Activated CD4-positive, alpha-beta memory T cell treated with anti-CD3 and anti-CD28 coated beads for 36 hours (primary cell): ENCODE results near the gene SPAG6. TPM values are rescaled to one million over a fixed set of nuclear protein-coding genes. Genes with fewer than 3 reads are reported as not detected.

ENCODE experiments used
- CTCF ChIA-PET: fragments of 350-600 bp; sonication (Branson Sonifier 250); formaldehyde crosslinking; loops from one replicate; lab custom pipeline; 2021; ENCODE audit warnings: antibody characterized with exemption, inconsistent platforms; lab: Charles Lee
- POLR2A ChIA-PET: fragments of 350-600 bp; sonication (Branson Sonifier 250); formaldehyde crosslinking; loops from one replicate; lab custom pipeline; 2021; ENCODE audit warnings: antibody characterized with exemption; lab: Charles Lee
- DNase-seq: peaks from one replicate; pipeline ENCODE4 v3.0.0-alpha.2; 2020
- H3K27ac Mint-ChIP-seq: one replicate; pipeline ENCODE4 v1.8.0; 2021; ENCODE audit warnings: mixed read lengths
- H3K27me3 Mint-ChIP-seq: one replicate; pipeline ENCODE4 v1.8.0; 2021; ENCODE audit warnings: mixed read lengths
- H3K36me3 Mint-ChIP-seq: one replicate; pipeline ENCODE4 v1.8.0; 2021; ENCODE audit warnings: mixed read lengths
- H3K4me1 Mint-ChIP-seq: one replicate; pipeline ENCODE4 v1.8.0; 2021; ENCODE audit warnings: low read depth, mixed read lengths
- H3K4me3 Mint-ChIP-seq: one replicate; pipeline ENCODE4 v1.8.0; 2021; ENCODE audit warnings: mild to moderate bottlenecking, mixed read lengths
- H3K9me3 Mint-ChIP-seq: one replicate; pipeline ENCODE4 v1.8.0; 2021; ENCODE audit warnings: mixed read lengths
- intact Hi-C: fragments of 100-400 bp; cut with micrococcal nuclease; formaldehyde crosslinking; loops from one replicate; pipeline ENCODE4 v1.15.1; 2023
- total RNA-seq, 2 experiments: library from RNA; stranded (reverse); gene quantifications; one replicate each; pipeline ENCODE4 v1.2.3, GENCODE V29; 2021

Gene SPAG6
- total RNA-seq, 2 experiments from 2014 or later, result 0.24 TPM; not detected in 1

DNA sequence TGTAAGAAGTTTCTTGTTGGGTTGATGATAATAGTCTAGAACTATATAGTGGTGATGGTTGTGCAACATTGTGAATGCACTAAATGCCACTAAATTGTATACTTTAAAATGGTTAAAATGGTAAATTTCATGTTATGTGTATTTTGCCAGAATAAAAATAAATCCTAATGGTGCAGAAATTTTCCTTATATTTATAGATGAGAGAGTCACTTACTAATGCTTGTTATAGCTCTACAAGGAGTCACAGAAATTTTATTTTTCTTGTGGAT, 21.1 kb downstream of the SPAG6 start:
- no peak for DNase-seq
- Mint-ChIP-seq H3K9me3 (no peaks in the 10 kb centered on the region), H3K27me3 (peaks cover 3% of the 10 kb centered on the region), H3K36me3 (no peaks in the 10 kb centered on the region), H3K4me3 (no peak overlapping the region), H3K4me1 (peaks cover 19% of the 10 kb centered on the region), H3K27ac (no peak overlapping the region)
- intact Hi-C loops, result loop anchor here (2.0 to 10.0 kb wide), 3 partner anchors 58 to 318 kb away; no protein-coding TSS in a partner anchor
- ChIA-PET POLR2A (no interaction called here), CTCF (interaction anchor here (0.8 kb wide), 1 partner anchor 27 kb away, joined by 3 read pairs; no protein-coding TSS in a partner anchor)

GRCh38 chr10:22366771-22367170, 21.5 kb downstream of the SPAG6 start:
- Mint-ChIP-seq H3K4me3 (no peak overlapping the region), H3K27ac (no peak overlapping the region), H3K36me3 (no peaks in the 10 kb centered on the region), H3K4me1 (peaks cover 19% of the 10 kb centered on the region), H3K9me3 (no peaks in the 10 kb centered on the region), H3K27me3 (peaks cover 3% of the 10 kb centered on the region)
- ChIA-PET POLR2A (no interaction called here), CTCF (interaction anchor here (0.8 kb wide), 1 partner anchor 27 kb away, joined by 3 read pairs; no protein-coding TSS in a partner anchor)
- intact Hi-C loops, result loop anchor here (2.0 to 10.0 kb wide), 3 partner anchors 58 to 318 kb away; no protein-coding TSS in a partner anchor
- DNase-seq, result no peak

DNA sequence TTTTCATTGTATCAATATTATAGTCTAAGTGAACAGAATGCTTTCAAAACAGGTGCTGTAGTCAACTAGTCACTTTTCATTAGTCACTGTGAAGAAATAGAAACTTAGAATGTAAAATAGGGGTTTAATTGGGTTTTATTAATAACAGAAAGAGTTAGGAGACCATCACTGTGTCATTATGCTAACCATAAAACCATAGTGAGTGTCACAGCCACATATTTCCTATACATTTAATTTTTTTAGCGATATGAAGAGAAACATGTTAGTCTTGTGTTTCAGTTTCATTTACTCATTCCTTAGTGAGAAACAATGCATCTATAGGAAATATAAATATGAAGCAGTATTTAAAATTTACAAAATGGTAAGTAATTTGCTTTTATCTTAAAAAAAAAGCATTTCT, 22.2 kb downstream of the SPAG6 start:
- Mint-ChIP-seq H3K36me3 (no peaks in the 10 kb centered on the region), H3K27me3 (peaks cover 3% of the 10 kb centered on the region), H3K4me1 (peaks cover 19% of the 10 kb centered on the region), H3K27ac (no peak overlapping the region), H3K4me3 (no peak overlapping the region), H3K9me3 (no peaks in the 10 kb centered on the region)
- CTCF ChIA-PET, result no interaction called here
- intact Hi-C loops, result loop anchor here (2.0 to 10.0 kb wide), 3 partner anchors 59 to 317 kb away; no protein-coding TSS in a partner anchor
- DNase-seq, result no peak
- POLR2A ChIA-PET, result no interaction called here

- no peak overlapping the region for H3K27ac Mint-ChIP-seq
- H3K9me3 Mint-ChIP-seq, result no peaks in the 10 kb centered on the region
- POLR2A ChIA-PET, result no interaction called here
- intact Hi-C loops, result loop anchor here (5.0 to 10.0 kb wide), 2 partner anchors 69 to 316 kb away; no protein-coding TSS in a partner anchor
- no peak overlapping the region for H3K4me3 Mint-ChIP-seq
- peaks cover 19% of the 10 kb centered on the region for H3K4me1 Mint-ChIP-seq
- DNase-seq, result no peak
- peaks cover 5% of the 10 kb centered on the region for H3K27me3 Mint-ChIP-seq
- no peaks in the 10 kb centered on the region for H3K36me3 Mint-ChIP-seq
- CTCF ChIA-PET, result no interaction called here
Measured at GRCh38 chr10:22368402-22368801, 23.1 kb downstream of the SPAG6 start.

GRCh38 chr10:22368981-22369380, 23.7 kb downstream of the SPAG6 start:
- ChIA-PET CTCF (no interaction called here), POLR2A (no interaction called here)
- H3K4me3 Mint-ChIP-seq, result no peak overlapping the region
- H3K36me3 Mint-ChIP-seq, result no peaks in the 10 kb centered on the region
- H3K27me3 Mint-ChIP-seq, result peaks cover 5% of the 10 kb centered on the region
- H3K4me1 Mint-ChIP-seq, result peaks cover 19% of the 10 kb centered on the region
- no peak for DNase-seq
- intact Hi-C loops, result loop anchor here (5.0 to 10.0 kb wide), 2 partner anchors 68 to 316 kb away; no protein-coding TSS in a partner anchor
- no peak overlapping the region for H3K27ac Mint-ChIP-seq
- no peaks in the 10 kb centered on the region for H3K9me3 Mint-ChIP-seq

DNA sequence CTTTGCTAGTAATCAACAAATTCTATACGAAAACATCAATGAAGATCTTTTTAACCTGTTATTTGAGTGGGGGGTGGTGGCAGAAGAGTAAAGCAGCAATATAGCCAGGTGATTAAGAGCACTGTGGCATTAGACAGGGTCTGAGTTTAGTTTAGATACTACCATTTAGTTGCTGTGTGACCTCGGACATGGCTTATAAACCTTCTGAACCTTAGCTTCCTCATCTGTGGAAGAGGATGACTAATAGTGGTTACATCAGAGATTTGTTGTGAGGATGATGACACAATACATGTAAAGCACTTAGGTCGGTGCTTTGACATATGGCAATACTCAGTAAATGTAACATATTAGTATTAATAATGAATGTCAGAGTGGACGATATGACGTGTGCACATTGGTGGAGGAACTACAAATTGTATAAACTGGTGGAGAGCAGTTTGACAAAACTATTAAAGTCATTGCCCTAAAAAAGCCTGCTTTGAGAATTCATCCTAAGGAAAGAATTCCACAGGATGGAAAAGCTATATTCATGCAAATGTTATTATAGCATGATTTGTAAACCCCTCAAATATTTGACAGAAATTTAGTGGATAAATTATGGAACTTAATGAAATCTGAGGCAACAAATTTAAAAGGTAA, 24.3 kb downstream of the SPAG6 start:
- CTCF ChIA-PET, result interaction anchor here (0.9 kb wide), 1 partner anchor 9 kb away, joined by 3 read pairs; no protein-coding TSS in a partner anchor
- intact Hi-C loops, result loop anchor here (5.0 to 10.0 kb wide), 2 partner anchors 68 to 315 kb away; no protein-coding TSS in a partner anchor
- Mint-ChIP-seq H3K4me3 (no peak overlapping the region), H3K27ac (no peak overlapping the region), H3K27me3 (peaks cover 4% of the 10 kb centered on the region), H3K4me1 (peaks cover 19% of the 10 kb centered on the region), H3K36me3 (no peaks in the 10 kb centered on the region), H3K9me3 (no peaks in the 10 kb centered on the region)
- POLR2A ChIA-PET, result interaction anchor here (0.8 kb wide), 1 partner anchor 29 kb away, joined by 4 read pairs; no protein-coding TSS in a partner anchor
- DNase-seq, result no peak

DNA sequence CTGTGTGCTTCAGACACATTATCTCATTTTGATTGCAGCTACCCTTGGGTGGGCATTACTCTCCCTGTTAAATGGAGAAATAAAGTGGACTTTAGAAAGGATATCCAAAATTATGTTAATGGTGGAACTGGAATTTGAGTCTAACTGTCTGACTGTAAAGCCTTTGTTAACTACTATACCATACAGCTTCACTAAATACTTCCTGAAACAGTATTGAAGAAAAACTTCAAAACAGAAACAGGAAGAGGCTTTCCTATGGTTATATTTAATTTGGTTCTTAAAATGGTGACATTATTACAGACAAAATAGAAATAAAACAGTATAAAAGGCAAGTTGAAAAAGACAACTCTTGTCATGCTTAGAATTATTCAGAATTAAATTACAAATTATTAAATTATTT, 25.0 kb downstream of the SPAG6 start:
- intact Hi-C loops, result no loop called here

GRCh38 chr10:22372298-22372697, 27.0 kb downstream of the SPAG6 start:
- no peak overlapping the region for H3K27ac Mint-ChIP-seq
- peaks cover 13% of the 10 kb centered on the region for H3K4me1 Mint-ChIP-seq
- no peak for DNase-seq
- POLR2A ChIA-PET, result no interaction called here
- H3K36me3 Mint-ChIP-seq, result no peaks in the 10 kb centered on the region
- H3K4me3 Mint-ChIP-seq, result no peak overlapping the region
- CTCF ChIA-PET, result interaction anchor here (1.4 kb wide), 1 partner anchor 50 kb away, joined by 3 read pairs; no protein-coding TSS in a partner anchor
- H3K27me3 Mint-ChIP-seq, result peaks cover 2% of the 10 kb centered on the region
- intact Hi-C loops, result no loop called here
- no peaks in the 10 kb centered on the region for H3K9me3 Mint-ChIP-seq

More for the DNA sequence above, 25.0 kb downstream of the SPAG6 start:
- no peak for DNase-seq
- Mint-ChIP-seq H3K27ac (no peak overlapping the region), H3K9me3 (no peaks in the 10 kb centered on the region), H3K4me1 (peaks cover 19% of the 10 kb centered on the region), H3K4me3 (no peak overlapping the region), H3K27me3 (peaks cover 2% of the 10 kb centered on the region), H3K36me3 (no peaks in the 10 kb centered on the region)
- CTCF ChIA-PET, result interaction anchor here (0.7 to 0.9 kb wide), 2 partner anchors 8 to 20 kb away, joined by 3 read pairs; no protein-coding TSS in a partner anchor
- POLR2A ChIA-PET, result interaction anchor here (0.8 kb wide), 1 partner anchor 30 kb away, joined by 4 read pairs; no protein-coding TSS in a partner anchor

GRCh38 chr10:22372917-22373316, 27.6 kb downstream of the SPAG6 start:
- intact Hi-C loops, result no loop called here
- Mint-ChIP-seq H3K36me3 (no peaks in the 10 kb centered on the region), H3K4me1 (peaks cover 9% of the 10 kb centered on the region), H3K9me3 (no peaks in the 10 kb centered on the region), H3K27me3 (peaks cover 2% of the 10 kb centered on the region), H3K27ac (no peak overlapping the region), H3K4me3 (no peak overlapping the region)
- DNase-seq, result no peak
- CTCF ChIA-PET, result interaction anchor here (1.4 kb wide), 1 partner anchor 49 kb away, joined by 3 read pairs; no protein-coding TSS in a partner anchor
- POLR2A ChIA-PET, result no interaction called here

DNA sequence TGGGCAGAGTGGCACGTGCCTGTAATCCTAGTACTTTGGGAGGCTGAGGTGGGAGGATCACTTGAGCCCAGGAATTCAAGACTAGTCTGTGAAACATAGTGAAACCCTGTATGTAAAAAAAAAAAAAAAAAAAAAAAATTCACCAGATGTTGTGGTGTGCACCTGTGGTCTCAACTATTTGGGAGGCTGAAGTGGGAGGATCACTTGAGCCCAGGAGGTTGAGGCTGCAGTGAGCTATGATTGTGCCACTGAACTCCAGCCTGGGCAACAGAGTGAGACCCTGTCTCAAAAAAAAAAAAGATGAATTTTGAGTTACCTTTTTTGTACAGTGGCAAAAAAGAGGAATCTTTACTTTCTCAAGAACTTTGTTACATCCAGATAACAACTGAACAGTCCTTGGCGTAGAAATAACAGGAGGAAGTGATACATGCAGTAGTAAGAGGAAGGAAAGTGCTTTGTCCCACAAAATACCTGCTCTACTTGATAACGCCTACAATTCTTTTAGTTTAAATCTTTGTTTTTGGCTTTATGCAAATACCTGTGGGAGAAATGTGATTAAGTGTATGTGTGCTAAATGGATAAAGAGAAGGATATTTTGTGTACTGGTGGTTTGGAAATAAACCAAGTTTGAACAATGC, 29.3 kb downstream of the SPAG6 start:
- intact Hi-C loops, result no loop called here
- Mint-ChIP-seq H3K36me3 (no peaks in the 10 kb centered on the region), H3K4me1 (peaks cover 16% of the 10 kb centered on the region), H3K27me3 (peaks cover 2% of the 10 kb centered on the region), H3K9me3 (no peaks in the 10 kb centered on the region), H3K4me3 (no peak overlapping the region), H3K27ac (no peak overlapping the region)
- DNase-seq, result no peak
- CTCF ChIA-PET, result no interaction called here
- POLR2A ChIA-PET, result interaction anchor here (0.6 to 0.7 kb wide), 2 partner anchors 26 to 160 kb away, joined by 3 read pairs; no protein-coding TSS in a partner anchor

DNA sequence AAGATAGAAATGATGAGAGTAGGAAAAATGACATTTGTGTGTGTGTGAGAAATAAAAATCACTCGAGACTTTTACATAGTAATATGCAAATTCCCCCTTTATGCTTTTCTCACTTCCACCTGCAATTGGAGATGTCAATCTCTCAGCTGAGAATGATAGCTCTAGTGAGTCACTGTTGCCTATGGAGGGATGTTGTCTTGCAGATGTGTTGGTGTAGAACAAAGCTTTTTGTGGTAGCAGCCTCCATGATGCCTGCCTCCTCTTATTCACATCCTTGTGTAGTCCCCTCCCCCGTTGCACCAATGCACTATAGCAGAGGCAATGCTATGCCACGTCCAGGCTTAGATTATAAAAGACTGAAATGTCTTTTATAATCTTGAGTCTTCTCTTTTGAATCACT, 33.8 kb downstream of the SPAG6 start:
- Mint-ChIP-seq H3K4me1 (peaks cover 12% of the 10 kb centered on the region), H3K9me3 (no peaks in the 10 kb centered on the region), H3K27ac (peak overlapping the region; percentile 53), H3K36me3 (no peaks in the 10 kb centered on the region), H3K27me3 (no peaks in the 10 kb centered on the region), H3K4me3 (no peak overlapping the region)
- ChIA-PET POLR2A (interaction anchor here (1.2 kb wide), 1 partner anchor 39 kb away, joined by 3 read pairs; no protein-coding TSS in a partner anchor), CTCF (interaction anchor here (0.6 to 0.9 kb wide), 3 partner anchors 9 to 385 kb away, joined by 3 to 4 read pairs (median 3); no protein-coding TSS in a partner anchor)
- intact Hi-C loops, result loop anchor here (2.0 kb wide), 3 partner anchors 38 to 70 kb away; no protein-coding TSS in a partner anchor
- DNase-seq, result peak; percentile 70

- DNase-seq, result no peak
- H3K4me3 Mint-ChIP-seq, result no peak overlapping the region
- H3K4me1 Mint-ChIP-seq, result peaks cover 12% of the 10 kb centered on the region
- ChIA-PET POLR2A (no interaction called here), CTCF (no interaction called here)
- H3K27me3 Mint-ChIP-seq, result no peaks in the 10 kb centered on the region
- no peak overlapping the region for H3K27ac Mint-ChIP-seq
- H3K36me3 Mint-ChIP-seq, result no peaks in the 10 kb centered on the region
- H3K9me3 Mint-ChIP-seq, result no peaks in the 10 kb centered on the region
- intact Hi-C loops, result no loop called here
Measured at GRCh38 chr10:22381262-22381661, 36.0 kb downstream of the SPAG6 start.
